ENCODE data around the gene TBC1D5.
"Not testable (repeated sequence)": the region's sequence is repeated elsewhere in the genome, so short reads cannot be mapped to it uniquely, and the experiment has no call there.

TBC1D5 gene, protein sequence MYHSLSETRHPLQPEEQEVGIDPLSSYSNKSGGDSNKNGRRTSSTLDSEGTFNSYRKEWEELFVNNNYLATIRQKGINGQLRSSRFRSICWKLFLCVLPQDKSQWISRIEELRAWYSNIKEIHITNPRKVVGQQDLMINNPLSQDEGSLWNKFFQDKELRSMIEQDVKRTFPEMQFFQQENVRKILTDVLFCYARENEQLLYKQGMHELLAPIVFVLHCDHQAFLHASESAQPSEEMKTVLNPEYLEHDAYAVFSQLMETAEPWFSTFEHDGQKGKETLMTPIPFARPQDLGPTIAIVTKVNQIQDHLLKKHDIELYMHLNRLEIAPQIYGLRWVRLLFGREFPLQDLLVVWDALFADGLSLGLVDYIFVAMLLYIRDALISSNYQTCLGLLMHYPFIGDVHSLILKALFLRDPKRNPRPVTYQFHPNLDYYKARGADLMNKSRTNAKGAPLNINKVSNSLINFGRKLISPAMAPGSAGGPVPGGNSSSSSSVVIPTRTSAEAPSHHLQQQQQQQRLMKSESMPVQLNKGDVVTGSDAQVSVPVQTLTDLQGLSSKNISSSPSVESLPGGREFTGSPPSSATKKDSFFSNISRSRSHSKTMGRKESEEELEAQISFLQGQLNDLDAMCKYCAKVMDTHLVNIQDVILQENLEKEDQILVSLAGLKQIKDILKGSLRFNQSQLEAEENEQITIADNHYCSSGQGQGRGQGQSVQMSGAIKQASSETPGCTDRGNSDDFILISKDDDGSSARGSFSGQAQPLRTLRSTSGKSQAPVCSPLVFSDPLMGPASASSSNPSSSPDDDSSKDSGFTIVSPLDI

GRCh38 chr3:17742102-17742879 is at the start of gene TBC1D5:
Gene TBC1D5, minus strand, starts transcription at chr3:17742631. Its CDS starts 234,061 bp downstream, at chr3:17508570.
- DNase-seq: peak; percentile 94

DNA sequence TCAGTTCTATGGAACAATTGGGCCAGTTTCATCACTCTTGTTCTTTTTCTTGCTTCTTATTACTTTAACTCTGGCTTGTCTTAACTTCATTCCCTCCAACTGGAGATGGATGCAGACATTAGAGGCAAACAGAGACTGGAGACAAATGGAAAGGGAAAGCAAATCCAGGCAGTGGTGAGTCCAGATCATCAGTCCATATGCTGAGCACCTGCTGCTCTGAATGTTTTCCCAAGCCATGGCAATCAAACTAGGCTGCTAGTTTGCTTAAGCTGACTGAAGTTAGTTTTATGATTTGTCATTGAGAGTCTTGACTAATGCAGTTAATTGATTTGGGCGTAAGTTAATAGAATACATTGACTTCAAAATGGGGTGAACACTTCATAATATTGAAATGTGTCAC is 41.0 kb upstream of the TBC1D5 start:
- no peak for DNase-seq

GRCh38 chr3:17782751-17783150 is 40.3 kb upstream of the TBC1D5 start:
- no peak for DNase-seq

GRCh38 chr3:17780369-17780768 is 37.9 kb upstream of the TBC1D5 start:
- not testable (repeated sequence) for DNase-seq

- DNase-seq: not testable (repeated sequence)
Observed at GRCh38 chr3:17779304-17780250, 37.1 kb upstream of the TBC1D5 start.

GRCh38 chr3:17777326-17777725 is 34.9 kb upstream of the TBC1D5 start:
- DNase-seq: not testable (repeated sequence)

DNA sequence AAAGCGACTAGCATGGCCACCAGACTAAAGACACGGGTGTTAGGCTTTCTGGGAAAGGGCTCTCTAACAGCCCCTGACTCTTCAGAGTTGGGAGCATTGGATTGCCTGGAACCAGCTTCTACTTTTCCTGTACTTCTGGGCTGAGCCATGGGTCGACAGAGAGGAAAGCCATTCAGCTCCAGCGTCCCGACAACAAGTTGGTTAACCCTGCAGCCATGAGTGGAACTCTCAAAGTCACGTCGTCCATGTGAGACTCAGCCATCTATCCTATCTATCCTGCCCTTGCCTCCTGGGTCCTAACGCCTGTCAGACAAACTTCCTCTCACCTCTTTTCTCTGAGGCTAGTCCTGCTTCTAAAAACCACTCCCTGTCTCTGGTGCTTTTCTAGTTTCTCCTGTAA is 32.6 kb upstream of the TBC1D5 start:
- no peak for DNase-seq

DNA sequence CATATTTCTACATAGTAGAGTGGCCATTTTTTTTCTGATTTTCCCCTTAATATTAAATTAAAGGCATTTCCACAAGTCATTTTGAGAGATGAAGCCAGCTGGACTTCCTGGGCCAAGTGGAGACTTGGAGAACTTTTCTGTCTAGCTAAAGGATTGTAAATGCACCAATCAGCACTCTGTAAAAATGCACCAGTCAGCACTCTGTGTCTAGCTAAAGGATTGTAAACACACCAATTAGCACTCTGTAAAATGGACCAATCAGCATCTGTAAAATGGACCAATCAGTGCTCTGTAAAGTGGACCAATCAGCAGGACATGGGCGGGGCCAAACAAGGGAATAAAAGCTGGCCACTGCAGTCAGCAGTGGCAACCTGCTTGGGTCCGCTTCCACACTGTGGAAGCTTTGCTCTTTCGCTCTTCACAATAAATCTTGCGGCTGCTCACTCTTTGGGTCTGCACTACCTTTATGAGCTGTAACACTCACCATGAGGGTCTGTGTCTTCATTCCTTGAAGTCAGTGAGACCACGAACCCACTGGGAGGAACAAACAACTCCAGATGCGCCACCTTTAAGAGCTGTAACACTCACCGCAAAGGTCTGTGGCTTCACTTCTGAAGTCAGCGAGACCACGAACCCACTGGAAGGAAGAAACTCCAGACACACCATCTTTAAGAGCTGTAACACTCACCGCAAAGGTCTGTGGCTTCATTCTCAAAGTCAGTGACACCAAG is 31.9 kb upstream of the TBC1D5 start:
- DNase-seq: not testable (repeated sequence)

DNA sequence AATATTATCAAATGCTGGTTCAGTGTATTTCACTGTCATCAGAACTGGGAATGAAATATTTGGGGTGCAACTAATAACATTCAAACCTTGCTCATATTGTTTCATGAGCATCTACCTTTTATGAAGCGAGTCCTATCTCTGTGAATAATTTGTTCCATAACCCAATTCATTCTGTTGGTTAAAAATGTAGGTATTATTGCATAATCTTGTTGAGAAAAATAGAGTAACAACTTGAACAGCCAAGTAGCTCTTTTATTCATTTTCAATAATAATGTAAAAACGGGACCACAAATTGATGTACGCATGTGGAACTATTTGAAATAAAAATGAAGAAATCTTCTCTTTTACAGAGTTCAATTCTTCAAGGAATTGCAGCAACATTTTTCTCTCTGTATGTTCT is 30.1 kb upstream of the TBC1D5 start:
- no peak for DNase-seq

DNA sequence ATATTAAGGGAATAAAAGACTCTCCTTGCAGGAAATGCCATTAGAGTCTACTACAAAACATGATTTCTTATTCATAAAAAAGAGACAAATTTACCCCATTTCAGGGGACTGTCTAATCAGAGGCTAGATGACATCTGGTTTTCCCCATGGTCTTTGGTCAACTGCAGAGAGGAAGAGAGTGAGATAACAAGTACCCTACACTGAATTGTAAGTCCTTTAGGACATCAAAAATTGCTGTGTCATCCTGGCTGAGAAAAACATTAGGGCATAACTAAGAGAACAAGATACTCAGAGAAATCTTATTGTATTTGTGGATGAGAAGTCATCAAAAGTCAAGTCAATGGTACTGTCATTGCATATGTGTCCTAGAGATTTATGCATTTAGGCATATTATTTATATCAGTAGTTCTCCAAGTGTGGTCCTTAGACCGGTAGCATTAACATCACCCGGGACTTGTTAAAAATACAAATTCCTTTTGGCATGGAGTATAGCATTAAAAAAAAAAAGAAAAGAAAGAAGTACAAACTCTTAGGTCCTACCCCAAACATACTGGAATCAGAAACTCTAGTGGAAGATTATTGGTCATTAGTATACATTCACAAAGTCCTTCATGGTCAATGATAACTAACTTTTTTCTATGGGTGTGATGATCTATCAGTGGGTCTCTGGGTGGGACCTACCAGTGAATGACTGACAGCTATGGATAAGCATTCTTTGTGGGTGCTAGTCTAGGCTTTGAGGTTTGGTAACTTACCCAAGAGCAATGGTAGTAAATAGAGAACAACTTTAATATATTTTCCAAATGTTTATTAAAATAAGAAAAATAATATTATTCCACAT is 29.0 kb upstream of the TBC1D5 start:
- DNase-seq: no peak

GRCh38 chr3:17770682-17771081 is 28.3 kb upstream of the TBC1D5 start:
- no peak for DNase-seq

DNA sequence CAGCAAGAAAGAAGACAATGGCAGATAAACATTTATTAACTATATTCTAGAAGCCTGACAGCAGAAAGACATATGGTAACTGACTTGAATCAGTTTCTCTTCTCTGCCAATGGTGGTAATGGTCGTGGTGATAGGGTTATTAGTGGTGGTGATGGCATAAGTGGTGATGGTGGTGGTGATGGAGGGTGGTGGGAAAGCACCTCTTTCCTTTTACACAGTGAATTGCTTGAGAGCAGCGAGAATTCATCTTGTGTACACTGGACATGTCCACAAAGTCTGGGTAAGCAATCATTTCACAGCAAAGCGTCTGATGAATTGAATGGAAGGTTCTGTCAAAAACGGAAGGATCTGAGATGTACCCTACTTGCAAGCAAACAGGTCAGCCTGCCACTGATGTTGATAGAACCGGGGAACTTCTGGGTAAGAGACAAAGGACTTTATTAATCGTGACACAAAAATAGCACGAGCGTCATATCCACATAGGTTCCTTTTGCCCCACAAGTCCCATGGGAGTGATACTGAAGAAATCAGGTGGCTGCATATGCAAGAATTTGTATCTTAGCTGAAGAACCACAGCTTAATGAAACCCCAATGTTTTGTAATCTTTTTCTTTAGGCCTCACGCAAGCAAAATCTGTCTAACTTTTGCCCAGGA is 23.5 kb upstream of the TBC1D5 start:
- no peak for DNase-seq

- no peak for DNase-seq
Observed at GRCh38 chr3:17761563-17761962, 19.1 kb upstream of the TBC1D5 start.

- DNase-seq: no peak
Observed at GRCh38 chr3:17759901-17760300, 17.5 kb upstream of the TBC1D5 start.

GRCh38 chr3:17755836-17756235 is 13.4 kb upstream of the TBC1D5 start:
- DNase-seq: no peak

DNA sequence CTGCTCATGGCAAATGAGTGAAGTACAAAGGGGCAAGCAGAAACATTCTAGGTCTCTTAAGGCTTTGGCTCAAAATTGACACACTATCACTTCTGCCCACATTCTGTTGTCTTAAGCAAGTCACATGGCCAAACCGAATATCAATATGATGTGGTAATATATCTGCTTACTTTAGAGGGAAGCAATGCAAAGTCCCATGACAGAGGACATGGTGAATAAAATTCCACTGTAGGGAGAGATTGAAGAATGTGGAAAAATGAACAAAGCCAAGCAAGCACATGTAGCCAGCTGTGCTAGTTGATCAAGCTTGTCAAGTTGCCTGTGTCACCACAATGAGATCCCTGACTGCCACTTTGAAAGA is 11.2 kb upstream of the TBC1D5 start:
- no peak for DNase-seq

GRCh38 chr3:17752876-17753631 is 10.6 kb upstream of the TBC1D5 start:
- DNase-seq: no peak

GRCh38 chr3:17752436-17752835 is 10.0 kb upstream of the TBC1D5 start:
- DNase-seq: no peak

DNA sequence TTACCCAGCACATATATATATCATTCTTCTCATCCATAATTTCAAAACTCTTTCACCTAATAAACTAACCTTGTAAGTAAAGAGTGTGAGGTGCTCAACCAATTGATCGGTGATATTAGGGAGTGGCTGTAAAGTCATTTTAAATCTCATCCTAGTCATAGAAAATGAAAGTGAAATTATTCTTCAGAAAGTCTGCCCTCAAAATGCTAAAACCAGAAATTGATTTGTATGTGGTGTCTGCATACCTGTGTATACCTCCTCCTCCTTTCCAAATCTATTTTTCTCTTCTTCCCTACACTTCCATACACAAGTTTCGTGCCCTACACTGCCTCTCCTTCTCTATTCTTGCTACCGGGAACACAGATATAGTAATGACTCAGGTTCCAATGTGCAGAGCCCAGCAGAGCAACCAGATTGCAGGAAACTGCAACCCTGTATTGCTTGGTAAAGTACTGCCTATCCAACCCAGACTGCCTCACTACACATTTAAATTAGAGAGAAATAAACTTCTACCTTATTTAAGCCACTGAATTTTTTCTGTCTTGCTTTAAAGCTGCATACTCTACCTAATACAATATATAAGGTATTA is 7.4 kb upstream of the TBC1D5 start:
- DNase-seq: no peak
